ENCODE measurements around the gene SIRT4. TPM values are rescaled to one million over a fixed set of nuclear protein-coding genes. Genes with fewer than 3 reads are reported as not detected.

Gene SIRT4
- total RNA-seq, 4 donors from 2014 or later, result 2.5 to 13.2 (median 6.7) TPM

GRCh38 chr12:120356567-120357030 lies 54.5 kb downstream of the SIRT4 start:
- intact Hi-C loops (cut with DNase I; ENCODE audit: low total_unique reads), result loop anchor here (1.0 to 5.0 kb wide), 2 partner anchors 74 to 291 kb away; no protein-coding TSS in a partner anchor
- ATAC-seq (peak; percentile 83 to 92), DNase-seq (peak; percentile 48 to 63)
- Histone ChIP-seq H3K27me3 (peaks cover 3 to 6% (median 5%) of the 10 kb centered on the region in 3 donors), H3K4me1 (peaks cover 0 to 3% of the 10 kb centered on the region in 2 donors), H3K36me3 (no peaks in the 10 kb centered on the region), H3K9me3 (no peaks in the 10 kb centered on the region), H3K4me3 (no peak overlapping the region), H3K27ac (no peak overlapping the region)
- in situ Hi-C loops (cut with MboI; ENCODE audit: low sequenced_read_pairs in 4 of 4), result loop anchor here in 2 of 4 donors (10.0 kb wide), 1 partner anchor 68 kb away; no protein-coding TSS in a partner anchor
- TF ChIP-seq POLR2A (IDR thresholded peaks at IDR 0.05), result no peak
- TF ChIP-seq CTCF (IDR thresholded peaks at IDR 0.05 in 4 of 5, conservative IDR thresholded peaks at IDR 0.05 in 1 of 5), result peak; percentile 52 to 86 (median 83)

GRCh38 chr12:120357104-120357503 lies 55.0 kb downstream of the SIRT4 start:
- DNase-seq (no peak), ATAC-seq (no peak)
- Histone ChIP-seq H3K4me1 (peaks cover 0 to 7% of the 10 kb centered on the region in 2 donors), H3K27ac (no peak overlapping the region), H3K36me3 (no peaks in the 10 kb centered on the region), H3K9me3 (no peaks in the 10 kb centered on the region), H3K4me3 (no peak overlapping the region), H3K27me3 (peaks cover 5 to 11% (median 10%) of the 10 kb centered on the region in 3 donors)
- in situ Hi-C loops (cut with MboI; ENCODE audit: low sequenced_read_pairs in 4 of 4) (loop anchor here in 2 of 4 donors (10.0 kb wide), 1 partner anchor 68 kb away; no protein-coding TSS in a partner anchor), intact Hi-C loops (cut with DNase I; ENCODE audit: low total_unique reads) (loop anchor here (5.0 kb wide), 1 partner anchor 290 kb away; no protein-coding TSS in a partner anchor)
- no peak for TF ChIP-seq POLR2A (IDR thresholded peaks at IDR 0.05)

GRCh38 chr12:120358412-120359100 lies 56.4 kb downstream of the SIRT4 start:
- no peaks in the 10 kb centered on the region for H3K9me3 ChIP-seq
- peaks cover 10 to 17% (median 14%) of the 10 kb centered on the region in 3 donors for H3K27me3 ChIP-seq
- DNase-seq (no peak), ATAC-seq (no peak)
- no peak overlapping the region for H3K4me3 ChIP-seq
- H3K36me3 ChIP-seq, result no peaks in the 10 kb centered on the region
- no peak overlapping the region for H3K27ac ChIP-seq
- intact Hi-C loops (cut with DNase I; ENCODE audit: low total_unique reads) (loop anchor here (5.0 kb wide), 1 partner anchor 289 kb away; no protein-coding TSS in a partner anchor), in situ Hi-C loops (cut with MboI; ENCODE audit: low sequenced_read_pairs in 4 of 4) (loop anchor here in 2 of 4 donors (10.0 kb wide), 1 partner anchor 66 kb away; no protein-coding TSS in a partner anchor)
- TF ChIP-seq CTCF (IDR thresholded peaks at IDR 0.05 in 4 of 5, conservative IDR thresholded peaks at IDR 0.05 in 1 of 5) (no peak), POLR2A (IDR thresholded peaks at IDR 0.05) (no peak)
- peaks cover 0 to 7% of the 10 kb centered on the region in 2 donors for H3K4me1 ChIP-seq

- H3K9me3 ChIP-seq, result no peaks in the 10 kb centered on the region
- in situ Hi-C loops (cut with MboI; ENCODE audit: low sequenced_read_pairs in 4 of 4), result loop anchor here in 2 of 4 donors (10.0 kb wide), 1 partner anchor 66 kb away; no protein-coding TSS in a partner anchor
- TF ChIP-seq POLR2A (IDR thresholded peaks at IDR 0.05) (no peak), CTCF (IDR thresholded peaks at IDR 0.05 in 4 of 5, conservative IDR thresholded peaks at IDR 0.05 in 1 of 5) (no peak)
- H3K4me3 ChIP-seq, result no peak overlapping the region
- ATAC-seq, result no peak
- no peak overlapping the region for H3K27ac ChIP-seq
- DNase-seq, result no peak
- peaks cover 10 to 17% (median 14%) of the 10 kb centered on the region in 3 donors for H3K27me3 ChIP-seq
- peaks cover 0 to 7% of the 10 kb centered on the region in 2 donors for H3K4me1 ChIP-seq
- intact Hi-C loops (cut with DNase I; ENCODE audit: low total_unique reads), result loop anchor here (5.0 kb wide), 1 partner anchor 288 kb away; no protein-coding TSS in a partner anchor
- no peaks in the 10 kb centered on the region for H3K36me3 ChIP-seq
Measured at GRCh38 chr12:120359128-120359527, 57.0 kb downstream of the SIRT4 start.

Data from gastrocnemius medialis (tissue), 4 donors.